GM12873 (cell line): ENCODE results near the gene CBR3.

Experiments used
- CTCF ChIP-seq: IDR thresholded peaks from 2 replicates; pipeline ENCODE4 v1.5.1; 2012; ENCODE audit warnings: low read depth, mild to moderate bottlenecking, moderate library complexity, low read length, control low read depth; ENCODE audit not compliant: insufficient read depth; ENCODE audit errors: missing control alignments

The CBR3 gene

GRCh38 chr21:36134803-36135390 is at the start of gene CBR3:
CBR3 (plus strand) TSS chr21:36135079; CDS start chr21:36135193, 114 bp downstream.
- TF ChIP-seq CTCF: no peak

- TF ChIP-seq CTCF: peak; percentile 26
Measured at GRCh38 chr21:36087362-36088138, 47.3 kb upstream of the CBR3 start.

- no peak for TF ChIP-seq CTCF
Measured at GRCh38 chr21:36089946-36090345, 44.9 kb upstream of the CBR3 start.

- TF ChIP-seq CTCF: no peak
Measured at GRCh38 chr21:36092681-36093080, 42.2 kb upstream of the CBR3 start.

GRCh38 chr21:36093512-36093911 is 41.4 kb upstream of the CBR3 start:
- TF ChIP-seq CTCF: no peak

- no peak for TF ChIP-seq CTCF
Measured at GRCh38 chr21:36096398-36097290, 38.2 kb upstream of the CBR3 start.

- TF ChIP-seq CTCF: no peak
Measured at GRCh38 chr21:36097427-36098181, 37.3 kb upstream of the CBR3 start.
